Stimulated activated CD8-positive, alpha-beta memory T cell treated with anti-CD3 and anti-CD28 coated beads, Interleukin-7, amount 100 ng/mL, for 48 hours (primary cell): ENCODE measurements around the gene FBLN1.
"Not testable (repeated sequence)": the region's sequence is repeated elsewhere in the genome, so short reads cannot be mapped to it uniquely, and the experiment has no call there.

Experiments
- DNase-seq, 2 donors: peaks; one replicate each; pipeline ENCODE4 v3.0.0-alpha.2; 2020; ENCODE audit warnings: low read depth in 1 of 2; ENCODE audit errors: extremely low read depth in 1 of 2

The FBLN1 gene

GRCh38 chr22:45475851-45476514 lies 26.7 kb upstream of the FBLN1 start:
- no peak for DNase-seq

GRCh38 chr22:45476814-45477213 lies 25.9 kb upstream of the FBLN1 start:
- no peak for DNase-seq

GRCh38 chr22:45477366-45478107 lies 25.1 kb upstream of the FBLN1 start:
- no peak for DNase-seq

- no peak for DNase-seq
Measured at GRCh38 chr22:45478108-45478771, 24.4 kb upstream of the FBLN1 start.

- no peak for DNase-seq
Measured at GRCh38 chr22:45480717-45481116, 22.0 kb upstream of the FBLN1 start.

- no peak for DNase-seq
Measured at GRCh38 chr22:45481661-45482060, 21.0 kb upstream of the FBLN1 start.

- no peak for DNase-seq
Measured at GRCh38 chr22:45482169-45482568, 20.5 kb upstream of the FBLN1 start.

- DNase-seq: no peak
Measured at GRCh38 chr22:45483319-45483718, 19.4 kb upstream of the FBLN1 start.

GRCh38 chr22:45483918-45484499 lies 18.7 kb upstream of the FBLN1 start:
- no peak for DNase-seq

- no peak for DNase-seq
Measured at GRCh38 chr22:45484742-45485141, 17.9 kb upstream of the FBLN1 start.

GRCh38 chr22:45485261-45485660 lies 17.4 kb upstream of the FBLN1 start:
- DNase-seq: no peak

- no peak for DNase-seq
Measured at GRCh38 chr22:45488764-45489370, 13.8 kb upstream of the FBLN1 start.

- no peak for DNase-seq
Measured at GRCh38 chr22:45490836-45491235, 11.8 kb upstream of the FBLN1 start.

GRCh38 chr22:45491841-45492240 lies 10.8 kb upstream of the FBLN1 start:
- no peak for DNase-seq

- no peak for DNase-seq
Measured at GRCh38 chr22:45493286-45493771, 9.4 kb upstream of the FBLN1 start.

GRCh38 chr22:45494306-45494705 lies 8.4 kb upstream of the FBLN1 start:
- not testable (repeated sequence) for DNase-seq

GRCh38 chr22:45495616-45496015 lies 7.1 kb upstream of the FBLN1 start:
- DNase-seq: not testable (repeated sequence)

- no peak for DNase-seq
Measured at GRCh38 chr22:45496451-45496941, 6.2 kb upstream of the FBLN1 start.

GRCh38 chr22:45497351-45498145 lies 5.1 kb upstream of the FBLN1 start:
- DNase-seq: no peak

GRCh38 chr22:45499746-45500145 lies 2.9 kb upstream of the FBLN1 start:
- DNase-seq: no peak
